Tibial nerve (tissue), 4 donors: ENCODE data around the gene THSD4.

Experiments used
- EP300 ChIP-seq, 2 donors: sonication (generic); formaldehyde crosslinking; IDR thresholded peaks; one replicate each; pipeline ENCODE4 v1.6.1; 2017; ENCODE audit warnings: antibody characterized with exemption in 2 of 2, mild to moderate bottlenecking in 1 of 2
- POLR2A ChIP-seq, 2 donors: fragments of 450-650 bp; IDR thresholded peaks; one replicate each; pipeline ENCODE4 v1.6.1; 2017; ENCODE audit warnings: antibody characterized with exemption in 2 of 2, mild to moderate bottlenecking in 2 of 2, moderate library complexity in 2 of 2
- TF ChIP-seq, protein P1 (sequence below), 5 experiments: fragments of 200-600 bp in 3 of 5; fragments of 450-650 bp in 2 of 5; sonication (generic) in 3 of 5; IDR thresholded peaks; one replicate each; pipeline ENCODE4 v1.5.1; 2016 to 2019; ENCODE audit warnings: antibody characterized with exemption in 5 of 5, mild to moderate bottlenecking in 3 of 5, moderate library complexity in 2 of 5

DNA sequence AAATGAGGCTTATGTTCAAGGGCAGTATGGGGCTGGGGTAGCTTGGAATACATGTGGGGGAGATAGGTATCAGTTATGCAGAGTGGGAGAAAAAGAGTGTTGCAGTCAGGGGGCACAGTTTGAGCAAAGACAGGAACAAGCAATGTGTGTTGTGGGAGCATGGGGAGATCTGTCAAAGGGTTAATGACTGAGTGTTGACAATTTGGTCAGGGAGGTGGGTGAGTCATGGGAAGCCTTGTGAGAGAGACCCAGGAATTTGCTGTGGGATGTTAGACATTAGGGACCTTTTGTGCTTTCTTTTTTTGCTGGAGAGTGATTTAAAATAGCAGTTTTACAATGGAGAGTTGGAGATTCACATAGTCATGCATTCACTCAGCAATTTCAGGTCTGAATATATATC, 473.5 kb downstream of the THSD4 start:
- TF ChIP-seq, protein P1, sequence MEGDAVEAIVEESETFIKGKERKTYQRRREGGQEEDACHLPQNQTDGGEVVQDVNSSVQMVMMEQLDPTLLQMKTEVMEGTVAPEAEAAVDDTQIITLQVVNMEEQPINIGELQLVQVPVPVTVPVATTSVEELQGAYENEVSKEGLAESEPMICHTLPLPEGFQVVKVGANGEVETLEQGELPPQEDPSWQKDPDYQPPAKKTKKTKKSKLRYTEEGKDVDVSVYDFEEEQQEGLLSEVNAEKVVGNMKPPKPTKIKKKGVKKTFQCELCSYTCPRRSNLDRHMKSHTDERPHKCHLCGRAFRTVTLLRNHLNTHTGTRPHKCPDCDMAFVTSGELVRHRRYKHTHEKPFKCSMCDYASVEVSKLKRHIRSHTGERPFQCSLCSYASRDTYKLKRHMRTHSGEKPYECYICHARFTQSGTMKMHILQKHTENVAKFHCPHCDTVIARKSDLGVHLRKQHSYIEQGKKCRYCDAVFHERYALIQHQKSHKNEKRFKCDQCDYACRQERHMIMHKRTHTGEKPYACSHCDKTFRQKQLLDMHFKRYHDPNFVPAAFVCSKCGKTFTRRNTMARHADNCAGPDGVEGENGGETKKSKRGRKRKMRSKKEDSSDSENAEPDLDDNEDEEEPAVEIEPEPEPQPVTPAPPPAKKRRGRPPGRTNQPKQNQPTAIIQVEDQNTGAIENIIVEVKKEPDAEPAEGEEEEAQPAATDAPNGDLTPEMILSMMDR (IDR thresholded peaks at IDR 0.05) = no peak
- TF ChIP-seq POLR2A (IDR thresholded peaks at IDR 0.05) (no peak), EP300 (IDR thresholded peaks at IDR 0.05) (no peak)
